GM21737 (cell line): ENCODE measurements around the gene MOB1A.
"Not testable (repeated sequence)": the region's sequence is repeated elsewhere in the genome, so short reads cannot be mapped to it uniquely, and the experiment has no call there.

ENCODE experiments used
- ATAC-seq: cut with Tn5 transposase; IDR thresholded peaks from one replicate; pipeline ENCODE4 v1.9.1; 2021; ENCODE audit warnings: mild to moderate bottlenecking, moderate library complexity; ENCODE audit not compliant: unreplicated experiment

Gene MOB1A

GRCh38 chr2:74178211-74179062, at the start of gene MOB1A:
MOB1A (minus strand) TSS chr2:74178879; CDS start chr2:74178674, 205 bp downstream.
- ATAC-seq: peak; percentile 80

DNA sequence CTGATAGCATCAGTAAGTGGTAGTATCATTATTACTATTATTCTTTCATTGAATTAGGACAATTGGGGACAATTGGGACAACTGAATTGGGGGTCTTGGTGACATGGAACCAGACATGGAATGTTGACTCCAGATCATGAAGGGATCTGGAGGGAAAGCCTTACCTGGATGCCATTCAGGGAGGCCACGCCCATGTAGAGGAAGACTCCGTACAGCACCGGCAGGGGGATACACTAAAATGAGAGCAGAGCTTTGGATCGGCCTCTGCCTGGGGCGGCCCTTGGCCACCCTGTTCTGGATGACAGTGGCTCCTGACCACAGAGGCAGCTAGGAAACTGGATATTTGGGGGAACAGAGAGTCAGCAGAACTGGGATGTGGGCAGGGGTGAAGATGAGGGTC, 49.0 kb upstream of the MOB1A start:
- no peak for ATAC-seq

DNA sequence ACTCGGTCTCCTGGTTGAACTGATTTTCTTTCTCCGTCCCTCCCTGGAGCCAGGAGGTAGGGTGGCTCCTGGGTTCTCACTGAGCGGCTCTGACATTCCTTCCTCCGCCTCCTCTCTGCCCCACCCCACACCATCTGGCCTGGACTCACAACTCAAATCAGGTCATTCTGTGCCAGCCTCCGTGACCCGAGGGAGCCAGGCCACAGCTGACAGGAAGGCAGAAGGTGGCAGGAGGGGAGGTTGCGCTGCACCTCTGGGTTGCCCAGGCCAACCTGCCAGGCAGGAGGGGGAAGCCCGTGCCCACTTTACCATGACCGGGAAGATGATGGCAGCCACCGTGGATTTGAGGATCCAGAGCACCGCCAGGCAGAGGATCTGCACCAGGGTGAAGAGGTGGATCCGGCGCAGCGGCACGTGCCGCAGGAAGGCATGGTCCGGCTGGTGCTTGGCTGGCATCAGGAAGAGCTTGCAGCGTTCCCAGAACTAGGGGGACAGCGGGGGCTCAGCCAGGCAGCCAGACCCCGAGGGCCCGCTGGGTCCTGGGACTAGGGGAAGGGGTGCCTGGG, 48.1 kb upstream of the MOB1A start:
- ATAC-seq: no peak

DNA sequence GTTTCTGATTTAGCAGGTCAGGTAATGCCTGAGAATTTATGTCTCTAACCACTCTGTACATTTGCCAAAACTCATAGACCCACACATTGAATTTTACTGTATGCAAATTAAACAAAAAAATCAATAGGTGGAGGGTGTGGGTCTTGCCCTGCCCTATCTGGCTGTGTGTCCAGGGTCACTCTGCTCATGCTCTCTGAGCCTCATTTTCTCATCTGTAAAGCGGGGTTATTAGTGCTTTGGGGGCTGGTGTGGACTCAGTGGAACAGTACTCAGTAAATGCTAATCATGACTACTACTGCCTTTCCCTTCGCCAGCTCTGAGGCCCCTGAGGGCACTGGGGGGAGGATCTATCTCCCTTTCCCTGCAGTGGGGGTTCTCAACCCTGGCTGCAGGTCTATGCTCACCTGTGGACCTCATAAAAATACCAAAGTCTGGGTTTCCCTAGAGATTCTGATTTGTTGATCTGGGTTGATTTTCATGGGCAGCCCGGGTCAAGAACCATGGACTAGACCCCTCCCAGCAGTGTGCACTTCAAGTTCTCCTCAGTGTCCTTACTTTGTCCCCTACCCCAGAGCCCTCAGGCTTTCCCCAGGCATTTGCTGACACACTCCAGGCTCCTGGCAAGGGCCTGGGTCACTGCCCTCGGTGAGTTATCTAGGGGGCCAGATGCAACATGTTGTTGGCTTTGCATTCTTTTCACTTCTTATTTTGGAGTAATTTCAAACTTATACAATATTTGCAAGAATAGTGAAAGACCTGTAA, 47.2 kb upstream of the MOB1A start:
- no peak for ATAC-seq

DNA sequence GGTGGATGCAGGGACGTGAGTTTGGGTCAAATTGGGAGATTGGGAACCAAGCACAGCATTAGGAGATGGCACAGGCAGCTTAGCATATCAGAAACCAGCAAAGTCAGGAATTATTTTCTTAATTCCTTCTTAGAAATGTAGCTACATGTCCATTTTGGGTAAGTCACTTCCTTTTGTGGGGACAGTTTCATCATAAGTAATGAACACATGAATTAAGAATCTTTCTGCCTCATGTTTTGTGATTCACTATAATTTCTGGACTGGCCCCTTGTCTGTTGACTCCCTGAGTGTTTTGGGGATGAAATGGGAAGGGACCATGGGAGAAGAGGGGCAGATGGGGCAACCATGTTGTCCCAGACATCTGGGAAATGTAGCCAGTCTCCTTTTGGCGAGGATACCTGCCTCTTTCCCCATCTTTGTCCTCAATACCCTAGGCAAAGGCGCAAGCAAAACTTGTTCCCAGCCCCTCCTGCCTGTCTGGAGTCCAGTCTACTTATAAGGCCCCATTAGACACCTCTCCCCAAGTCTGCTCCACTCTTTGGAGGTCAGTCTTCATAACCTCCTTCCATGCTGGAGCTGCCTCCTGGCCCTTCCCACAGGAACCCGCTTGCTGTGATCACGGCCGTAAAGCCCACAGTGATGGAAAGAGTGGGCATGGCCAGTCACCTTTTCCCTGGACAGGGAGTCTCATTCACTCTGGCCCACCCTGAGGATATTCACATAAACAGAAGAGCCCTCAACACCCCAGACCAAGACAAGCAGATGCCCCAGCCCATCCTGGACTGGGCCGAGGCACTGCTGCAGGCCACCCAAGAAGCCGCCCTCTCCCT, 45.5 kb upstream of the MOB1A start:
- ATAC-seq: no peak

DNA sequence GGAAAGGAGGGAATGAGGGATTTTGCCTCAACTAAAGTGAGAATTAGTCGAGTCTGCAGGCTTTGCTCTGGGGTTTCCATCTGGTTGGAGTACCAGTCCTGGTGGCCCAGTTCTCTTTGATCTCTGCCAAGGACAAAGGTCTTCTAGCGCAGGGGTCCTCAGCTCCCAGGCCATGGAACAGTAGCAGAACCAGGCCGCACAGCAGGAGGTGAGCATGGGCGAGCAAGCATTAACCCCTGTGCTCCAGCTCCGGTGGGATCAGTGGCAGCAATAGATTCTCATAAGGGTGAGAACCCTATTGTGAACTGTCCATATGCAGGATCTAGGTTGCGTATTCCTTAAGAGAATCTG, 43.6 kb upstream of the MOB1A start:
- no peak for ATAC-seq

- no peak for ATAC-seq
These were observed 43.1 kb upstream of the MOB1A start for GRCh38 chr2:74221604-74222299.

DNA sequence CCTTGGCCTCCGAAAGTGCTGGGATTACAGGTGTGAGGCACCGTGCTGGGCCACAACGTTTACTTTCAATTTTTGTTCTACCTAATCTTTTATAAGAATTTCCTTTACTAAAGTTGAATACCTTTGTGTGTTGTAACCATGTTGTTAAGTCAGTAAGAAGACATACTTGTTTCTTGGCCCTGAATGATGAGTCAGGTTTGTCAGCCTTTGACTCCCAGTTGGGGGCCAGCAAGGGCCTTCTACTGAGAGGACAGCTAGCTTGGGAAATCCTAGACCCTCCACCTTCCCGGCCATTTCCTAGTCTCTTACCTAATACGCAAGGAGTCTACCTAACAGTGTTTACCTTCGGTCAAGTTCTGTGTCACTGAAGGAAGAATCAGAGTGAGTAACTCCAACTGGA, 42.4 kb upstream of the MOB1A start:
- ATAC-seq: no peak

- ATAC-seq: no peak
These were observed 41.3 kb upstream of the MOB1A start for GRCh38 chr2:74219846-74220486.

DNA sequence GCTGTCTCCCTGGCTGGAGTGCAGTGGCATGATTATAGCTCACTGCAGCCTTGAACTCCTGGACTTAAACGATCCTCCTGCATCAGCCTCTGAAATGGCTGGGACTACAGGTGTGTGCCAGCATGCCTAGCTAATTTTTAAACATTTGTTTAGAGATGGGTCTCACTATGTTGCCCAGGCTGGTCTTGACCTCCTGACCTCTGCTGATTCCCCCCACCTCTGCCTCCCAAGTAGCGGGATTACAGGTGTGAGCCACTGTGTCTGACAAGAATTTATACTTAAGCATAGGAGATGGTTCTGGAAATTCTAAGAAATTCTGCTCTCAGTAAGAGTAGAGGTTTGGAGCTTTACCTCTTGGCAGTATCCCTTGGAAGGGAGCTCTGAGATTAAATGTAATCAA, 38.0 kb upstream of the MOB1A start:
- ATAC-seq: no peak

DNA sequence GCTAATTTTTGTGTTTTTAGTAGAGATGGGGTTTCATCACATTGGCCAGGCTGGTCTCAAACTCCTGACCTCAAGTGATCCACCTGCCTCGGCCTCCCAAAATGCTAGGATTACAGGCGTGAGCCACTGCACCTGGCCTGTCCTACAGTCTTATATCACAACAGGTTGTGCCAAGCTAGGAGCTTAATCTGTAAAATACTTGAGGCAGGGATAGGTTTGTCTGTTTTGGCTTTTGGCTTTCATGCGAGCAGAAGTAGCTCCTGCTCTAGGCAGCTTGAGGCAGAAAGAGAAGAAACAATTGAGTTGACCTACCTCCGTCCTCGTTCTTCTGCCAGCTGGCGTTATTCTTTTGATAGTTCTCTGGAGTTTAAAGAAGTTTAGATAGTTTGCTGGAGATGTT, 37.1 kb upstream of the MOB1A start:
- not testable (repeated sequence) for ATAC-seq

GRCh38 chr2:74212702-74213410, 34.2 kb upstream of the MOB1A start:
- no peak for ATAC-seq

- ATAC-seq: peak; percentile 64
These were observed 27.6 kb upstream of the MOB1A start for GRCh38 chr2:74206180-74206688.

DNA sequence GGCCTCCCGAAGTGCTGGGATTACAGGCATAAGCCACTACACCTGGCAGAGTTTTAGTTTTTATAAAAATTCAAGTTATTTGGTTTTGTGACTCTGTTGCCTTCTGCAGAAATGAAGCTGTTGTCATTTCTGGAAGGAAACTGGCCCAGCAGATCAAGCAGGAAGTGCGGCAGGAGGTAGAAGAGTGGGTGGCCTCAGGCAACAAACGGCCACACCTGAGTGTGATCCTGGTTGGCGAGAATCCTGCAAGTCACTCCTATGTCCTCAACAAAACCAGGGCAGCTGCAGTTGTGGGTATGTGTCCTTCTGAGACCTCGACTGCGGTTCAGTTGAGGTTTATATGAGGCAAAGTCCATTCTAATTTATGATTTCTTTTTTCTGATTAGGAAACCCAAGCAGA, 26.9 kb upstream of the MOB1A start:
- peak; percentile 19 for ATAC-seq

- no peak for ATAC-seq
These were observed 26.4 kb upstream of the MOB1A start for GRCh38 chr2:74205113-74205512.

- ATAC-seq: no peak
These were observed 25.8 kb upstream of the MOB1A start for GRCh38 chr2:74204436-74204835.

DNA sequence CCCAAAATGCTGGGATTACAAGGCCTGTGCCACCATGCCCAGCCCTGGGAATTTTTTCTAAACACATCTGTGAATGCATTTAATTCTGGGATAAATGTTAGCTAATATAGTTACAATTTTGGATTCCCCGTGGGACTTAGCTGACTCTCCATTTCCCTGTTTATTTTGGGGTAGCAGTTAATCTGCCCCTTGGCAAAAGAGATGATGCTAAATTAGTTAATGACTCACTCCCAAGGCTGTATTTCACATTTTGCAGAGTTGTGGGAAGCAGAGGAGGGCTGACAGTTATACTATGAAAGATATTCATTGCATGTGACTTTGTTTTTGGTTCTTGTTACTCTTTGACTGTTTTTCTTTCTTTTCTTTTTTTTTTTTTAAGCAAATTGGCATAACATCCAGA, 22.9 kb upstream of the MOB1A start:
- ATAC-seq: no peak

- ATAC-seq: no peak
These were observed 22.5 kb upstream of the MOB1A start for GRCh38 chr2:74201196-74201595.

DNA sequence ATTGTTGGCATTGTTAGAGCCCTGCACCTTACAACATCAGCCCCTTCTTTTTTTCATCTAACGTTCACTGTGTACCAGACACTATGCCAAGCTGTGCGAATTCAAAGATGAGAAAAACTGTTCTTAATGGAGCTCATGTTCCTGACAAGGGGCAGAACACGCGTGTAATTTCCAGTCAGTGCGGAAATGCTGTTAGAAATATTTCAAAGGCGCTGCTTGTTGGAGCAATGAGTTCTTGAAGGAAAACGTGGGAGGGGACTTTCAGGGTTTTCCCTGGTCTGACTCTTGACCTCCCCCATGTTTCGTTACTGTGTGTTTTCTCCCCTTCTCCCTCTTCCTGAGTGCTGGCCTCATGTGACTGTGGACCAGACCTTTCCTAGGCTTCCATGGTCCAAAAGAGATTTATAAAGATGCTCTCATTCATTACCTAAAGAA, 21.2 kb upstream of the MOB1A start:
- ATAC-seq: no peak
